ENCODE results near the gene SEC14L5. TPM values are rescaled to one million over a fixed set of nuclear protein-coding genes. Genes with fewer than 3 reads are reported as not detected.
A peak's percentile ranks its signal among the peaks of the same experiment; 100 is the strongest.

SEC14L5 gene
- total RNA-seq, 1 experiment from 2014 or later = 2.3 TPM

DNA sequence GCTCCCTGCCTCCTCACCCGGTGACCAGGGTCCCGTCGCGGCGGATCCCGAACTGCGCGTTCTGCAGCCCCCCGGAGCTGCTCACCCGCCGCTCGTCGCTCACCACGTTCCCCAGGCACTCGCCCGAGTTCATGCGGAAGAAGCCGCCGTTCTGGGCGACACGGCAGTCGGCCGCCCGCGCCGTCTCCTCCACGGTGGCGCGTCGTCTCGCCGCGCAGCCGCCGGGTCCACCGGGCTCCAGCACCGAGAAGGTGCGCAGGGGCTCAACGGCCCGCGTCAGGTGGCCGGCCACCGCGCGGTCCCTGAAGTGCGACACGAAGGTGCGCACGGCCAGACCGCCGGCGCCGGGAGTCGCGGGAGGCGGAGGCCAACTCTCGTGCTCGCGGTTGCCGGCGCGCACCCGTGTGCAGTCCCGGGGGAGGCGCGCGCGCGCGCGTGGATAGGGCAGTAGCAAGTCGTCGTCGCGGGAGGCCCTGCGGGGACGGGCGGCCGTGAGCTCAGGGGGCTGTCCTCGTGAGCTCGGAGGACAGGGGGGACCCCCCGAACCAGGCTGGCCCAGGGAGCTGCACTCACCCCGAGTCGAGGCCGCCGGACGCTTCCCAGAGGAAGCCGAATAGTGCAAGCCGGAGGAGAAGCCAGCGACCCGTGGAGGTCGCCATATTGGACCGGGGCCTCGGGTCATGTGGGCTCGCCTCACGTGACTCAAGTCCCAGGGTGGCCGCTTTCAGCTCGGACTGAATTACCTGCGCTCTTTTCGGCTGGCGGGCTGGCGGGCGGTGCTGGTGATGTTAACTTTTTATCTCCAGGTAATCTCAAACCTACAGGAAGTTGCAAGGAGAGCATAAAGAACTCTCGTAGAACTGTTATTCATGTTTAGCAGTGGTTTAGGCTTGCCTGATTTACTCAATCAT, 75.4 kb downstream of the SEC14L5 start, which contains the start of gene NAGPA (continued):
- TF ChIP-seq, protein P1, sequence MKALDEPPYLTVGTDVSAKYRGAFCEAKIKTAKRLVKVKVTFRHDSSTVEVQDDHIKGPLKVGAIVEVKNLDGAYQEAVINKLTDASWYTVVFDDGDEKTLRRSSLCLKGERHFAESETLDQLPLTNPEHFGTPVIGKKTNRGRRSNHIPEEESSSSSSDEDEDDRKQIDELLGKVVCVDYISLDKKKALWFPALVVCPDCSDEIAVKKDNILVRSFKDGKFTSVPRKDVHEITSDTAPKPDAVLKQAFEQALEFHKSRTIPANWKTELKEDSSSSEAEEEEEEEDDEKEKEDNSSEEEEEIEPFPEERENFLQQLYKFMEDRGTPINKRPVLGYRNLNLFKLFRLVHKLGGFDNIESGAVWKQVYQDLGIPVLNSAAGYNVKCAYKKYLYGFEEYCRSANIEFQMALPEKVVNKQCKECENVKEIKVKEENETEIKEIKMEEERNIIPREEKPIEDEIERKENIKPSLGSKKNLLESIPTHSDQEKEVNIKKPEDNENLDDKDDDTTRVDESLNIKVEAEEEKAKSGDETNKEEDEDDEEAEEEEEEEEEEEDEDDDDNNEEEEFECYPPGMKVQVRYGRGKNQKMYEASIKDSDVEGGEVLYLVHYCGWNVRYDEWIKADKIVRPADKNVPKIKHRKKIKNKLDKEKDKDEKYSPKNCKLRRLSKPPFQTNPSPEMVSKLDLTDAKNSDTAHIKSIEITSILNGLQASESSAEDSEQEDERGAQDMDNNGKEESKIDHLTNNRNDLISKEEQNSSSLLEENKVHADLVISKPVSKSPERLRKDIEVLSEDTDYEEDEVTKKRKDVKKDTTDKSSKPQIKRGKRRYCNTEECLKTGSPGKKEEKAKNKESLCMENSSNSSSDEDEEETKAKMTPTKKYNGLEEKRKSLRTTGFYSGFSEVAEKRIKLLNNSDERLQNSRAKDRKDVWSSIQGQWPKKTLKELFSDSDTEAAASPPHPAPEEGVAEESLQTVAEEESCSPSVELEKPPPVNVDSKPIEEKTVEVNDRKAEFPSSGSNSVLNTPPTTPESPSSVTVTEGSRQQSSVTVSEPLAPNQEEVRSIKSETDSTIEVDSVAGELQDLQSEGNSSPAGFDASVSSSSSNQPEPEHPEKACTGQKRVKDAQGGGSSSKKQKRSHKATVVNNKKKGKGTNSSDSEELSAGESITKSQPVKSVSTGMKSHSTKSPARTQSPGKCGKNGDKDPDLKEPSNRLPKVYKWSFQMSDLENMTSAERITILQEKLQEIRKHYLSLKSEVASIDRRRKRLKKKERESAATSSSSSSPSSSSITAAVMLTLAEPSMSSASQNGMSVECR (CRISPR knock-in tag; IDR thresholded peaks at IDR 0.05; ENCODE audit: borderline replicate concordance) = peak; percentile 83; the same call in 1 of the 2 replicates
- TF ChIP-seq, protein P2, sequence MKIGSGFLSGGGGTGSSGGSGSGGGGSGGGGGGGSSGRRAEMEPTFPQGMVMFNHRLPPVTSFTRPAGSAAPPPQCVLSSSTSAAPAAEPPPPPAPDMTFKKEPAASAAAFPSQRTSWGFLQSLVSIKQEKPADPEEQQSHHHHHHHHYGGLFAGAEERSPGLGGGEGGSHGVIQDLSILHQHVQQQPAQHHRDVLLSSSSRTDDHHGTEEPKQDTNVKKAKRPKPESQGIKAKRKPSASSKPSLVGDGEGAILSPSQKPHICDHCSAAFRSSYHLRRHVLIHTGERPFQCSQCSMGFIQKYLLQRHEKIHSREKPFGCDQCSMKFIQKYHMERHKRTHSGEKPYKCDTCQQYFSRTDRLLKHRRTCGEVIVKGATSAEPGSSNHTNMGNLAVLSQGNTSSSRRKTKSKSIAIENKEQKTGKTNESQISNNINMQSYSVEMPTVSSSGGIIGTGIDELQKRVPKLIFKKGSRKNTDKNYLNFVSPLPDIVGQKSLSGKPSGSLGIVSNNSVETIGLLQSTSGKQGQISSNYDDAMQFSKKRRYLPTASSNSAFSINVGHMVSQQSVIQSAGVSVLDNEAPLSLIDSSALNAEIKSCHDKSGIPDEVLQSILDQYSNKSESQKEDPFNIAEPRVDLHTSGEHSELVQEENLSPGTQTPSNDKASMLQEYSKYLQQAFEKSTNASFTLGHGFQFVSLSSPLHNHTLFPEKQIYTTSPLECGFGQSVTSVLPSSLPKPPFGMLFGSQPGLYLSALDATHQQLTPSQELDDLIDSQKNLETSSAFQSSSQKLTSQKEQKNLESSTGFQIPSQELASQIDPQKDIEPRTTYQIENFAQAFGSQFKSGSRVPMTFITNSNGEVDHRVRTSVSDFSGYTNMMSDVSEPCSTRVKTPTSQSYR (CRISPR knock-in tag; IDR thresholded peaks at IDR 0.05) = no peak
- TF ChIP-seq, protein P3, sequence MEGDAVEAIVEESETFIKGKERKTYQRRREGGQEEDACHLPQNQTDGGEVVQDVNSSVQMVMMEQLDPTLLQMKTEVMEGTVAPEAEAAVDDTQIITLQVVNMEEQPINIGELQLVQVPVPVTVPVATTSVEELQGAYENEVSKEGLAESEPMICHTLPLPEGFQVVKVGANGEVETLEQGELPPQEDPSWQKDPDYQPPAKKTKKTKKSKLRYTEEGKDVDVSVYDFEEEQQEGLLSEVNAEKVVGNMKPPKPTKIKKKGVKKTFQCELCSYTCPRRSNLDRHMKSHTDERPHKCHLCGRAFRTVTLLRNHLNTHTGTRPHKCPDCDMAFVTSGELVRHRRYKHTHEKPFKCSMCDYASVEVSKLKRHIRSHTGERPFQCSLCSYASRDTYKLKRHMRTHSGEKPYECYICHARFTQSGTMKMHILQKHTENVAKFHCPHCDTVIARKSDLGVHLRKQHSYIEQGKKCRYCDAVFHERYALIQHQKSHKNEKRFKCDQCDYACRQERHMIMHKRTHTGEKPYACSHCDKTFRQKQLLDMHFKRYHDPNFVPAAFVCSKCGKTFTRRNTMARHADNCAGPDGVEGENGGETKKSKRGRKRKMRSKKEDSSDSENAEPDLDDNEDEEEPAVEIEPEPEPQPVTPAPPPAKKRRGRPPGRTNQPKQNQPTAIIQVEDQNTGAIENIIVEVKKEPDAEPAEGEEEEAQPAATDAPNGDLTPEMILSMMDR (IDR thresholded peaks at IDR 0.05) = no peak
- TF ChIP-seq CREB1 (CRISPR knock-in tag; IDR thresholded peaks at IDR 0.05) = no peak
- no peak for TF ChIP-seq EMX1 (CRISPR knock-in tag; IDR thresholded peaks at IDR 0.05)
- no peak for TF ChIP-seq MXD4 (CRISPR knock-in tag; IDR thresholded peaks at IDR 0.05; ENCODE audit: borderline replicate concordance)
- peak; percentile 26; the same call in 1 of the 2 replicates for TF ChIP-seq TP53 (CRISPR knock-in tag; IDR thresholded peaks at IDR 0.05)
- TF ChIP-seq GABPB1 (CRISPR knock-in tag; IDR thresholded peaks at IDR 0.05) = peak; percentile 86
- TF ChIP-seq, protein P4, sequence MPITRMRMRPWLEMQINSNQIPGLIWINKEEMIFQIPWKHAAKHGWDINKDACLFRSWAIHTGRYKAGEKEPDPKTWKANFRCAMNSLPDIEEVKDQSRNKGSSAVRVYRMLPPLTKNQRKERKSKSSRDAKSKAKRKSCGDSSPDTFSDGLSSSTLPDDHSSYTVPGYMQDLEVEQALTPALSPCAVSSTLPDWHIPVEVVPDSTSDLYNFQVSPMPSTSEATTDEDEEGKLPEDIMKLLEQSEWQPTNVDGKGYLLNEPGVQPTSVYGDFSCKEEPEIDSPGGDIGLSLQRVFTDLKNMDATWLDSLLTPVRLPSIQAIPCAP (CRISPR knock-in tag; IDR thresholded peaks at IDR 0.05) = no peak
- no peak for TF ChIP-seq NR2C2 (CRISPR knock-in tag; IDR thresholded peaks at IDR 0.05)
- TF ChIP-seq TEAD1 (CRISPR knock-in tag; IDR thresholded peaks at IDR 0.05) = 0 out of 2 replicates have a peak, but pooled peaks have one; percentile 53
- TF ChIP-seq, protein P5, sequence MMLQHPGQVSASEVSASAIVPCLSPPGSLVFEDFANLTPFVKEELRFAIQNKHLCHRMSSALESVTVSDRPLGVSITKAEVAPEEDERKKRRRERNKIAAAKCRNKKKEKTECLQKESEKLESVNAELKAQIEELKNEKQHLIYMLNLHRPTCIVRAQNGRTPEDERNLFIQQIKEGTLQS (CRISPR knock-in tag; conservative IDR thresholded peaks at IDR 0.05) = no peak
- TF ChIP-seq, protein P6, sequence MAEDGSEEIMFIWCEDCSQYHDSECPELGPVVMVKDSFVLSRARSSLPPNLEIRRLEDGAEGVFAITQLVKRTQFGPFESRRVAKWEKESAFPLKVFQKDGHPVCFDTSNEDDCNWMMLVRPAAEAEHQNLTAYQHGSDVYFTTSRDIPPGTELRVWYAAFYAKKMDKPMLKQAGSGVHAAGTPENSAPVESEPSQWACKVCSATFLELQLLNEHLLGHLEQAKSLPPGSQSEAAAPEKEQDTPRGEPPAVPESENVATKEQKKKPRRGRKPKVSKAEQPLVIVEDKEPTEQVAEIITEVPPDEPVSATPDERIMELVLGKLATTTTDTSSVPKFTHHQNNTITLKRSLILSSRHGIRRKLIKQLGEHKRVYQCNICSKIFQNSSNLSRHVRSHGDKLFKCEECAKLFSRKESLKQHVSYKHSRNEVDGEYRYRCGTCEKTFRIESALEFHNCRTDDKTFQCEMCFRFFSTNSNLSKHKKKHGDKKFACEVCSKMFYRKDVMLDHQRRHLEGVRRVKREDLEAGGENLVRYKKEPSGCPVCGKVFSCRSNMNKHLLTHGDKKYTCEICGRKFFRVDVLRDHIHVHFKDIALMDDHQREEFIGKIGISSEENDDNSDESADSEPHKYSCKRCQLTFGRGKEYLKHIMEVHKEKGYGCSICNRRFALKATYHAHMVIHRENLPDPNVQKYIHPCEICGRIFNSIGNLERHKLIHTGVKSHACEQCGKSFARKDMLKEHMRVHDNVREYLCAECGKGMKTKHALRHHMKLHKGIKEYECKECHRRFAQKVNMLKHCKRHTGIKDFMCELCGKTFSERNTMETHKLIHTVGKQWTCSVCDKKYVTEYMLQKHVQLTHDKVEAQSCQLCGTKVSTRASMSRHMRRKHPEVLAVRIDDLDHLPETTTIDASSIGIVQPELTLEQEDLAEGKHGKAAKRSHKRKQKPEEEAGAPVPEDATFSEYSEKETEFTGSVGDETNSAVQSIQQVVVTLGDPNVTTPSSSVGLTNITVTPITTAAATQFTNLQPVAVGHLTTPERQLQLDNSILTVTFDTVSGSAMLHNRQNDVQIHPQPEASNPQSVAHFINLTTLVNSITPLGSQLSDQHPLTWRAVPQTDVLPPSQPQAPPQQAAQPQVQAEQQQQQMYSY (CRISPR knock-in tag; IDR thresholded peaks at IDR 0.05) = no peak
- TF ChIP-seq, protein P7, sequence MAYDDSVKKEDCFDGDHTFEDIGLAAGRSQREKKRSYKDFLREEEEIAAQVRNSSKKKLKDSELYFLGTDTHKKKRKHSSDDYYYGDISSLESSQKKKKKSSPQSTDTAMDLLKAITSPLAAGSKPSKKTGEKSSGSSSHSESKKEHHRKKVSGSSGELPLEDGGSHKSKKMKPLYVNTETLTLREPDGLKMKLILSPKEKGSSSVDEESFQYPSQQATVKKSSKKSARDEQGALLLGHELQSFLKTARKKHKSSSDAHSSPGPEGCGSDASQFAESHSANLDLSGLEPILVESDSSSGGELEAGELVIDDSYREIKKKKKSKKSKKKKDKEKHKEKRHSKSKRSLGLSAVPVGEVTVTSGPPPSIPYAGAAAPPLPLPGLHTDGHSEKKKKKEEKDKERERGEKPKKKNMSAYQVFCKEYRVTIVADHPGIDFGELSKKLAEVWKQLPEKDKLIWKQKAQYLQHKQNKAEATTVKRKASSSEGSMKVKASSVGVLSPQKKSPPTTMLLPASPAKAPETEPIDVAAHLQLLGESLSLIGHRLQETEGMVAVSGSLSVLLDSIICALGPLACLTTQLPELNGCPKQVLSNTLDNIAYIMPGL (CRISPR knock-in tag; IDR thresholded peaks at IDR 0.05) = peak; percentile 67; the same call in 1 of the 2 replicates
- no peak for TF ChIP-seq NFATC4 (CRISPR knock-in tag; IDR thresholded peaks at IDR 0.05)
